Cortex of kidney (tissue), 1 donor: ENCODE measurements around the gene TBX1.

Source experiments
- DNase-seq: peaks from one replicate; lab custom pipeline; 2025; lab: John Stamatoyannopoulos, UW

TBX1 gene

DNA sequence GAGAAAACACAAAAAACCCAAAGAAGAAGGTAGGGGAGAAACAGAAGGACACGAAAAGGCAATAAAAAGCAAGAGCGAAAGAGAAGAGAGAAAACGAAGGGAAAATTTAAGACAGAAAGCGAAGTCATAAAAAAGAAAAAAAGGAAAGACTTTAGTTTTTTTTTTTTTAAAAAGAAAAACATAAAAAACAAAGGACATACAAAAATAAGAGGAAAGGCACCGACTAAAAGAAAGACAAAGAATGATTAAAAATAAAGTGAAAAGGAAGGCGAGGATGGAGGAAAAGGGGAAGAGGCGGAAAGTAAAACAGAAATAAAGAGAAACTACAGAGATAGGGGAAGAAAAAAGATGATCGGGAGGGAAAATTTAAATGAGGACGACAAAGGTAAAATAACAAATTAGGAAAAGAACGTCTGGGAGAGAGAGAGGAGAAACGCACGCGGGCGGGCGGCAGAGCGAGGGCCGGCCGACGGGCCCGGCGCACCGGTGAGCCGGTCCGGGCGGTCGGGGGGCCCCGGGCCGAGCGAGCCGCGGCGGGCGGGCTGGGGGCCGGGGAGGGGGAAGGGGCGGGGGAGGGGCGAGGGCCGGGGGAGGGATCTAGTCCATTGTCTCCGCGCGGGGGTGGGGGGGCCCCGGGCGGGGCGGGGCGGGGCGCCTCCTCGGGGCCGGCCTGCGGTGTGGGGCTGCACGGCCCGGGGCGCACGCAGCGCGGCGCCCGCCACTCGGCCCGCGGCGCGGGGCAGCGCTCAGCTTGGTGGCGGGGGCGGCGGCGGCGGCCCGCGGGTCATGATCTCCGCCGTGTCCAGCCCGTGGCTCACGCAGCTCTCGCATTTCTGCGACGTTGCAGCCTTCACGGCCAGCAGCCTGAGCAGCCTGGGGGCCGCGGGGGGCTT is at the start of gene TBX1:
TSS of gene TBX1 (plus strand) at position 721 of the 893 bp plus-strand sequence. CDS start at position 787, 66 bp downstream.
- DNase-seq, result no peak

DNA sequence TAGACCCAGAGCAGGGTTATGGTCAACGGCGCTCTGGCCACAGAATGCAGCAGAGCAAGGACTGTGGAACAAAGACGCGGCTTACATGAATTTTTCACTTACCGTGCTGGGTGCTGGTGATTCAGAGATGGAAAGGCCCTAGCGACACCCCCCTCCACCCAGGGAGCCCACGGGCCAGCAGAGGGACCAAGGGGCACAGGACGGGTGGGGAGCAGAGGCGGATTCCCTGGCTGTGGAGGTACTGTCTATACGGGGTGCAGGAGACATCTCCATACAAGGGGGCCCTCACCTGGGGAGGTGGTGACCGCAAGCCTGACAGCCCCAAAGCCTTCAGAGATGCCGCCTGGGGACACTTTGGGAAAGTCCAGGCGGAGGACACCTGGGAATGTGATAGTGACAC is 47.3 kb upstream of the TBX1 start:
- DNase-seq, result no peak

- no peak for DNase-seq
These were observed 46.8 kb upstream of the TBX1 start for GRCh38 chr22:19713650-19714311.

DNA sequence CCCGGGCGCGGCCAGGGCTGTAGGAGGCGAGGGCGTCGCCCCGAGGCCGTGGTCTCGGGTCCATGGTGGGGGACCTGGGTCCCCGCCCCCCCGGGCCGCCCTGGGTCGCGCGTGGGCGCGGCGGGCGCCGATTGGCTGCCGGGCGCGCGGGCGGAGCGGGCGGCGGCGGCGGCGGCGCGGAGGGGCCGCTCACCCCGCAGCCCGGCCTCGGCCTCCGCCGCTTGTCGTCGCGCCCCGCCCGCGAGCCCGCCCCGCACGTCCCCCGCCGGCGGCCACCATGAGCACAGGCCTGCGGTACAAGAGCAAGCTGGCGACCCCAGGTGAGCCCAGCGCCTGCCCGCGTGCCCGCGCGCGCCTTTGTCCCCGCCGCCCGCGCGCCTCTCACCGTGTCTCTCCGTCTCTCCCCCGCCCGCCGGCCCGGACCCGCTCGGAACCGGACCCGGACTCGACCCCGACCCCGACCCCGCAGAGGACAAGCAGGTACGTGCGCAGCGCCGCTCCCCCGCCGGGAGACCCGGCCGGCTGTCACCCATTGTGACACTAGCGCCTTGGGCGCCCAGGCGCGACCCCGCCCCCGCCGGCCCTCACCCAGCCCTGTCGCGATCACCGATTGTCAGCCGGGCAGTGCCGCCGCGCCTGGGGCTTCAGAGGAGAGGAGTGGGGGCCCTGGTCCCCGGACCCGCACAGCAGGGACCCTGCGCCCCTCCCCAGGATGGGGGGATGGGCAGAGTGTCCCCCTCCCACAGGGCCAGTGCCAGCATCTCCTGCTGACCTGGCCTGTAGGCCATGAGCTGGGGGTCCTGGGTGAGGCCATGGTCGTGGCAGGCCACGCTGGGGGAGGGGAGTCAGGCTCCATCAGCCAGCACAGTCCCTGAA is 46.0 kb upstream of the TBX1 start, which contains the start of gene SEPTIN5:
TSS of gene SEPTIN5 (plus strand) at position 192 of the 876 bp plus-strand sequence. CDS start at position 278, 86 bp downstream.
- DNase-seq, result no peak

- DNase-seq, result no peak
These were observed 45.2 kb upstream of the TBX1 start for GRCh38 chr22:19715188-19715930.

- no peak for DNase-seq
These were observed 44.3 kb upstream of the TBX1 start for GRCh38 chr22:19716041-19716828.

- no peak for DNase-seq
These were observed 43.8 kb upstream of the TBX1 start for GRCh38 chr22:19716829-19717105.

- no peak for DNase-seq
These were observed 43.4 kb upstream of the TBX1 start for GRCh38 chr22:19717181-19717580.

- DNase-seq, result no peak
These were observed 42.7 kb upstream of the TBX1 start for GRCh38 chr22:19717691-19718455.

DNA sequence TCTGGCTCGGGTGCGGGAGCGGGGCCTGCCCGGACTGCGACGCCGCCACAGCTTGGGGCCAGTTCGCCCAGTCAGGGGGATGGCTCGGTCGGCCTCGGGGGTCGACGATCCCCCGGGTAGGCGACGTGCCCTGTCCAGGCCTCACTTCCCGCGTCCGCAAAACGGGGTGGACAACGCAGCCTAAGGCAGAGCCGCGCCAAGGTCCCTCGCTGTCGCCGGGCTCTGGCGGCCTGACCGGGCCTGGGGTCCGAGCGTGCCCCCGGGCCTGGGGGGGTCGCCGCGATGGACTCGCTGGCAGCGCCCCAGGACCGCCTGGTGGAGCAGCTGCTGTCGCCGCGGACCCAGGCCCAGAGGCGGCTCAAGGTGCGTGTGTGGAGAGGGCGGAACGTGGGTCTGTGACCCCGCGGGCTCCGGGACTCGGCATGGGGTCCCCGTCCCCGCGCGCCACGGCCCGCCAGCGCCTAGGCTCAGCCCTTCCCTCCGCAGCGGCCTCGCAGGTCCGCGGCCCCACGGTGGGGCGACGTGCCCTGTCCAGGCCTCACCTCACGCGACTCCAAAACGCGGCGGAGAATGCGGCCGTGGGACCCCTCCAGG is 42.0 kb upstream of the TBX1 start:
- no peak for DNase-seq

DNA sequence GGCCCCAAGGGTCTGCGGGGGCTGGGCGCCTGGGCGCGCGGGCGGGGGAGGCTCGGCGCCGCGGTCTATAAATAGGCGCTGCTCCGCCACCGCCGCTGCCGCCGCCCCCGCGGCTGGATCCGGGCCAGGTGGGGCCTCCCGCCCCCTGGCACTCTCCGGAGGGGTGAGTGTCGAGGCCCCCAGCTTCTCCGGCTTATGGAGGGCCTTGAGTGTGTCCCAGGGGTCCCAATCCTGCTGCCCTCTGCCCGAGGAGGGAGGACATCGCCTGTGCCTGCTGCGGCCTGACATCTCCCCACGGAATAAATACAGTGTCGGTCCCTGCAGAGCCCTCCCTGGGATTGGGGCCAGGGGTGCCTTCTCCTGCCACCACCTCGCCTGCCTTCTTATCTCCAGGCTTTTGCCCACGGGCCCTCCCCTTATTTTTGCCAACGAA is 41.5 kb upstream of the TBX1 start:
- DNase-seq, result no peak

DNA sequence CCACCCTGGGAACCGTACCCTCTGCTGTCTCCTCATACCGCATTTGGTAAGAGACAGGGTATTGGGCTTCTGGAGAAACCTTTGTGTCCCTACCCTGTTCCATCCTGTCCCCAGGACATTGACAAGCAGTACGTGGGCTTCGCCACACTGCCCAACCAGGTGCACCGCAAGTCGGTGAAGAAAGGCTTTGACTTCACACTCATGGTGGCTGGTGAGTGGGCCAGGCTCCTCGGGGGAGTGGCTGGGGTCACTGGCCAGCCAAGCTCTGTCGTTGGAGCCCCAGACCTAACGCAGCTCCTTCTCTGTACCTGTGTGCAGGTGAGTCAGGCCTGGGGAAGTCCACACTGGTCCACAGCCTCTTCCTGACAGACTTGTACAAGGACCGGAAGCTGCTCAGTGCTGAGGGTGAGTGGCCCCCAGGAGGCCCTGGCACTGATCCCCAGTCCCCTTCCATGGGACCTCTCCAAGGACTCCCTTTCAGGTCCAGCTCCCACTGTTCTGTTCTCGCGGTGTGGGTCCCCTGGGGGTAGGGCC is 41.0 kb upstream of the TBX1 start:
- DNase-seq, result no peak

GRCh38 chr22:19720150-19720827 is 40.3 kb upstream of the TBX1 start:
- DNase-seq, result no peak

GRCh38 chr22:19720999-19721329 is 39.6 kb upstream of the TBX1 start:
- DNase-seq, result no peak

DNA sequence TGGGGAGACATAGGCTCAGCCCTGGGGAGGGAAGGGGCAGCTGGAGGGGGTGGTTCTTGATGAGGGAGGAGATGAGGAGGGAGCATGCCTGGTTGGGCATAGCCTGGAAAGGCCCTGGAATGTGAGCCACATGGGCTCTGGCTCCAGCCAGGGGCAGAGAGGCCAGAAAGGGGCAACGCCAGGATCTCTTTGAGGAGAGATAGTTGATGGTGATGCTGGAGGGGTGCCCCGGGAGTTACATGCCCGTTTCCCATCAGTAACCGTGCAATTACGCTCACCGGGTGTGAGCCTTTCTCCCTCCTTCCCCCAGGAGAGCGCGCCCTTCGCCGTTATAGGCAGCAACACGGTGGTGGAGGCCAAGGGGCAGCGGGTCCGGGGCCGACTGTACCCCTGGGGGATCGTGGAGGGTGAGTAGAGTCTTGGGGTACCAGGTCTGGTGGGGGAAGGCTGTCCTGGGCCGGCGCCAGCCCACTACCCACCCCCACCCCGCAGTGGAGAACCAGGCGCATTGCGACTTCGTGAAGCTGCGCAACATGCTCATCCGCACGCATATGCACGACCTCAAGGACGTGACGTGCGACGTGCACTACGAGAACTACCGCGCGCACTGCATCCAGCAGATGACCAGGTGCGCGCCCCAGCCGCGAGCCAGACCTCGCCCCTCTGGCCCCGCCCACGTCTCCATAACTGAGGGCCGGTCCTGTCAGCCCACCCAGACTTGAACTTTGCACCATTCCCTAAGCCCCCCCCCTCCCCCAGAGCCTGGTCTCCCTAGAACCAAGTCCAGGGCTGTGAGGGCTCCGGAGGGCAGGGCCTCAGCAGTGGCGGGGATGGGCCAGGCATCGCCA is 39.0 kb upstream of the TBX1 start:
- DNase-seq, result no peak

- no peak for DNase-seq
These were observed 38.2 kb upstream of the TBX1 start for GRCh38 chr22:19722178-19722981.

- DNase-seq, result no peak
These were observed 37.7 kb upstream of the TBX1 start for GRCh38 chr22:19722982-19723231.
